Measurements from ENCODE around the gene SLC7A9.
"Not testable (repeated sequence)": the region's sequence is repeated elsewhere in the genome, so short reads cannot be mapped to it uniquely, and the experiment has no call there.

Gene SLC7A9

GRCh38 chr19:32787161-32787813 is 82.3 kb downstream of the SLC7A9 start:
- not testable (repeated sequence) for DNase-seq

GRCh38 chr19:32782089-32782488 is 87.5 kb downstream of the SLC7A9 start:
- DNase-seq, result not testable (repeated sequence)

GRCh38 chr19:32781280-32781679 is 88.3 kb downstream of the SLC7A9 start:
- no peak for DNase-seq

Measured in activated CD4-positive, alpha-beta T cell treated with anti-CD3 and anti-CD28 coated beads for 4 hours (primary cell).